Lung microvascular endothelial cell (primary cell): ENCODE results near the gene OR6C68. TPM values are rescaled to one million over a fixed set of nuclear protein-coding genes. Genes with fewer than 3 reads are reported as not detected.
"Not testable (repeated sequence)": the region's sequence is repeated elsewhere in the genome, so short reads cannot be mapped to it uniquely, and the experiment has no call there.

Experiments used
- DNase-seq, 2 donors: peaks; one replicate each; pipeline versions ENCODE4 v3.0.0 to v3.0.0-alpha.2; 2010; ENCODE audit warnings: low read depth in 2 of 2
- total RNA-seq: library from RNA; depleted of rRNA; stranded (reverse); fragments of >200 nt; gene quantifications from 2 replicates; pipeline ENCODE4 v1.2.1, GENCODE V29; 2014

OR6C68 gene
- total RNA-seq, result not detected in 2 replicates

DNA sequence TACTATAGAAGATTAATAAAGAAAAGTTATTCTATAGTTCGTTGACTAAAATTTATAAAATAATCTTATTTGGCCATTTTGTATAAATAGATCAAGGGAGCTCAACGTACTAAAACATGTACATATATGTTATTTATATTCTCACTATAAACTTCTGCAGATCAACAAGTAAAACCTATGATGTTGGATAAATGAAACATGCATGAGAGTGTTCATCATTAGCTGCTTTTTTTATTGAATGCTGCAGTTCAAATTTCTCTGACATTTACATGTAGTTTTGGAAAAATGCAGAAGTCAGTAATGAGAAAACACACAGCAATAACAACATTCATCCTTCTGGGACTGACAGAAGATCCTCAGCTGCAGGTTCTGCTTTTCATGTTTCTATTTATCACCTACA lies at the start of gene OR6C68:
Gene OR6C68, plus strand, starts transcription at position 301 of the 400 bp plus-strand sequence. Its CDS starts 0 bp downstream, at position 301.
- DNase-seq, result no peak

DNA sequence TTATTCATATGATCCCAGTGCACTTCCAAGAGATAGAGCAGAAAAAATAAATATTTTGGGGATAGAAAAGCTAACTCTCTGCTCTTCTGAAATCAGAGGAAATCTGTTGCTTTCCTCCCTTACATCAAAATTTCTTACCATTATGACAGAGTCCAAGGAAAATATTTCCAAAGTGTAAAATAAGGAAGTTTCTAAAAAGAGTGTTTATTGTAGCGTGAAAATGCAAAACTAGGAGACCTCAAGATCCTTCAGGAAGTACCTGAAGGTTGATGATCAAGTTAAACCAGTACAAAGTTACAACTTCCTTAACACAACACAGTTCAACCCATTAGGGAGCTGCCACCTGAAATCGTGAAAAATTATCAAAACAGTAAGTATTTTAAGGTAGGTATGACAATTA lies 48.4 kb upstream of the OR6C68 start, which contains the start of gene OR6C2:
Gene OR6C2, plus strand, starts transcription at position 301 of the 400 bp plus-strand sequence. CDS start 8,138 bp downstream, outside the sequence.
- DNase-seq, result no peak

DNA sequence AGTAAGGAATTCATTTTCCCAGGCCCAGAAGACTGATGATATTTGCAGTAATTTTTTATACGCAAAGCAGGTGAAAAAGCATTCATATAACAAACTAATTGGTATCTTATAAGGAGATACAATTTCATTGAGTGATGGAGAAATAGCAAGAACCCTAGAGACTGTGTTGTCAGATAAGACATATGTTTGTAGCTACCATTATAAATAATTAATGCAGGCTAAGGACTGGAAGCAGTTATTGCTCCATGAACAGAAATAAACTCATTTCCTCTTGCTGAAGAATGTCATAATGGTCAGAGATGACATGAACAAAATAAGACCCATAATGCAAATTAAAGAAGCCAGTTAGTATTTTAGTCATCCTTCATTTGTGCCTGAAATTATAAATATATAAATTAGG lies 46.8 kb upstream of the OR6C68 start:
- no peak for DNase-seq

DNA sequence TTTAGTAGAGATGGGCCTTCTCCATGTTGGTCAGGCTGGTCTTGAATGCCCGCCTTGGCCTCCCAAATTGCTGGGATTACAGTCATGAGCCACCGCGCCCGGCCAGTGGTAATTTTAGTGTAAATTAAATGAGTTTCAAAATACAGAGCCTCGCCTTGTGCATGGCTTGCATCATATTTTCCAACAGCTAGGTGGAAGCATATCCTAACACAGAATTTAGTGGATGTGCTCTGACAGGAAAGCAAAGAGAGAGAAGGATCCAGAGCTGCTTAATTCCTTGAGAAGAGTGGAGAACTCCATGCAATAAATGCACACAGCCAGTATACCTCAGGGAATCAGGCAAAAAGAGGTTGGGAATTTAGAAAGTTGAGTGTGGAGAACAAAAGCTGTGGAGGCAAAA lies 45.9 kb upstream of the OR6C68 start:
- no peak for DNase-seq

DNA sequence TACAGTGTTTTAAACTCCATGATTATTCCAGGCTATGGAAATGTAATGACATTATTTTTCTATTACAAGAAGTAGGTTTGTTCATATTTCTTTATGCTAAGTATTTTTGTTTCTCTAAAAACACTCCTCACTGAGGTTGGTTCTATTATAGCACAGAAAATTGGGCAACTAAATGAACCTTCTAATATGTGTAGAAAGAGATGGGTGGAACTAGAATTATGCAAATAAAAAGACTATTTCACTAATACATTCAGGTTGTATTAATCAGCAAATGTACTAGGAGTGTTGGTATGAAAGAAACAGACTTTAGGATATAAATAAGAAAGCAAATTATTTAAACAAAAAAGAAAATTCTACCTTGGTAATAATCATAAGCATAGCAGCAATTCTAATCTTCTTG lies 43.4 kb upstream of the OR6C68 start:
- DNase-seq, result no peak

DNA sequence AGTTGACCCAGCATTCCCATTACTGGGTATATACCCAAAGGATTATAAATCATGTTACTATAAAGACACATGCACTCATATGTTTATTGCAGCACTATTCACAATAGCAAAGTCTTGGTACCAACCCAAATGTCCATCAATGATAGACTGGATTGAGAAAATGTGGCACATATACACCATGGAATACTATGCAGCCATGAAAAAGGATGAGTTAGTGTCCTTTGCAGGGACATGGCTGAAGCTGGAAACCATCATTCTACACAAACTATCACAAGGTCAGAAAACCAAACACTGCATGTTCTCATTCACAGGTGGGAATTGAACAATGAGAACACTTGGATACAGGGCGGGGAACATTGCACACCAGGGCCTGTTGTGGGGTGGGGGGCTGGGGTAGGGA lies 27.3 kb upstream of the OR6C68 start:
- not testable (repeated sequence) for DNase-seq

DNA sequence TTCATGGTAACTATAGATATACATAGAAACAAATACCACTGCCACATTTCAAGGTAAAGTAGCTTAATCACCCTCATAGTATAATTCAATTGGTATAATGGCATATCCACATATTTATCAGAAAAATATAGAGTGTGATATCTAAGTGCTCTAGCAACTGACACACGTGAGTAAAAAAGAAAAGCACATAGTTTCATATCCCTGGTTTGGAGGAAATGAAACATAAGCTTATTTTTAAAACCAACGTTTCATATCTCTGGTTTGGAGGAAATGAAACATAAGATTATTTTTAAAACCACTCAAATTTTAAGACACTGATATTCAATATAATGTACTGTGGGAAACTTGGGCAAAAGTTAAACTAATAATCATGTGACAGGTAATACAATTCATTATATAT lies 24.3 kb upstream of the OR6C68 start:
- no peak for DNase-seq

DNA sequence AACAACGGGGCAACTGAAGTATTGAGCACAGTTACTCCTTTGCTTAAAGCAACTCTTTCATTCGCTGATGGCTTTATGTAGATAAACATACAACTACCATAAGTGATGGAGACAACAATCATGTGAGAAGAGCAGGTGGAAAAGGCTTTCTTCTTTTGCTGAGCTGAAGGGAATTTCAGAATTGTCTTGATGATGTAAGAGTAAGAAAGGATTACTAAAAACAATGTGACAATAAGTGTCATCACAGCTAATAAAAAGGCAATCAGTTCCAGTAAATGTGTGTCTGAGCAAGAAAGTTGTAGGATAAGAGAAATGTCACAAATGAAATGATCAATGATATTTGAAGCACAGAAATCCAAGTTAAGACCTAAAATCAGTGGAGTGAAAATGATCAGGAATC lies 22.9 kb upstream of the OR6C68 start:
- DNase-seq, result no peak

DNA sequence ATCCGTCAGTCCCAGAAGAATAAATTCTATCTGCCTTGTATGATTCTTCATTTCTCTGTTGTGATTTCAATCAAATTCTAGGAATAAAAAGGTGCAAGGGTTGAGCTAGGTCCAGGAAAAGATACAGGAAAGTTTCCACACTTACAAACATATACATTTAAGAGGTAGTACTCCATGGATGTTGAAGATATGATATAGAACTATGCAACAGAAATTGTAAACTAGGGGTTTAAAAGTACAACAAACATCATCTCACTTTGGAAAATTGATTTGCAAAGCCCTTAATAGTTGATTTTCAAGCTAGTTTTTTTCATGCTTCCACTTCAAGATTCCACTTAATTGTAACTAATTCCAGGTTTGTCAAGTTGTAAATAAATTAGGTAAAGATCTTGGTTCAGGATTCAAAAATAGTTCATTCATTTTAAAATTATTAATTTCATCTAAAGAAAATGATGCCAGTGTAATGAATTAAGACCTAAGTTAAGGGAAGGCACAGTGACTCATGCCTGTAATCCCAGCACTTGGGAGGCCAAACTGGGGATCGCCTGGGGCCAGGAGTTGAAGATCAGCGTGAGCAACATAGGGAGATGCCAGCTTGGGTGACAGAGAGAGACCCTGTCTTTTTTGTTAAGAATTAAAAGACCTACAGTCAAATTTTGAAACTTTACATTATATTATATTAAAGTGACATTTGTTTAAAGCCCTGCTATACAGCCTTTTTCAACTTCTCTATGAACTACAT lies 21.9 kb upstream of the OR6C68 start, which contains the start of gene OR6C70:
Gene OR6C70, minus strand, starts transcription at position 51 of the 742 bp plus-strand sequence. Its CDS starts 0 bp downstream, at position 51.
- no peak for DNase-seq

DNA sequence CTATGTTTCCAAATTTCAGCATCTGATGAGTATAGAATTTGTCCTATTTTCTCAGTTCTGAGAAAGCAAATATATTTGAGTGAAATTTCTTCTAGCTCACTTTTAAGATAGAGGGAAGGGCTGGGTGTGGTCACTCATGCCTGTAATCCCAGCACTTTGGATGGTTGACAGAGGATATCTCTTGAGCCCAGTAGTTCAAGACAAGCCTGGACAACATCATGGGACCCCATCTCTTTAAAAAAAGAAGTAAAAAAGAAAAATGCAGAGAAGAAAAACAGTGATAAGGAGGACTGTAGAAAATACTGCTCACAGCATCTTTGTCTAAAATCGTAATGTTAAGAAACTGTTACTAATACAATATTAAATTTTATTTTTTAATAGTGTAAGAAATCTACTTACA lies 19.9 kb upstream of the OR6C68 start:
- DNase-seq, result no peak

DNA sequence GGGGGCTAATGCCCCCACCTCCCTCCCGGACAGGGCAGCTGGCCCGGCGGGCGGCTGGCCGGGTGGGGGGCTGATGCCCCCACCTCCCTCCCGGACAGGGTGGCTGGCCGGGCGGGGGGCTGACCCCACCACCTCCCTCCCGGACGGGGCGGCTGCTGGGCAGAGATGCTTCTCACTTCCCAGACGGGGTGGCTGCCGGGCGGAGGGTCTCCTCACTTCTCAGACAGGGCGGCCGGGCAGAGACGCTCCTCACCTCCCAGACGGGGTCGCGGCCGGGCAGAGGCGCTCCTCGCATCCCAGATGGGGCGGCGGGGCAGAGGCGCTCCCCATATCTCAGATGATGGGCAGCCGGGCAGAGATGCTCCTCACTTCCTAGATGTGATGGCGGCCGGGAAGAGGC lies 13.0 kb upstream of the OR6C68 start:
- not testable (repeated sequence) for DNase-seq

DNA sequence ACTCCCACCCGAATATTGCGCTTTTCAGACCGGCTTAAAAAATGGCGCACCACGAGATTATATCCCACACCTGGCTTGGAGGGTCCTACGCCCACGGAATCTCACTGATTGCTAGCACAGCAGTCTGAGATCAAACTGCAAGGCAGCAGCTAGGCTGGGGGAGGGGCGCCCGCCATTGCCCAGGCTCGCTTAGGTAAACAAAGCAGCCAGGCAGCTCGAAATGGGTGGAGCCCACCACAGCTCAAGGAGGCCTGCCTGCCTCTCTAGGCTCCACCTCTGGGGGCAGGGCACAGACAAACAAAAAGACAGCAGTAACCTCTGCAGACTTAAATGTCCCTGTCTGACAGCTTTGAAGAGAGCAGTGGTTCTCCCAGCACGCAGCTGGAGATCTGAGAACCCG lies 7.9 kb upstream of the OR6C68 start:
- DNase-seq, result not testable (repeated sequence)

DNA sequence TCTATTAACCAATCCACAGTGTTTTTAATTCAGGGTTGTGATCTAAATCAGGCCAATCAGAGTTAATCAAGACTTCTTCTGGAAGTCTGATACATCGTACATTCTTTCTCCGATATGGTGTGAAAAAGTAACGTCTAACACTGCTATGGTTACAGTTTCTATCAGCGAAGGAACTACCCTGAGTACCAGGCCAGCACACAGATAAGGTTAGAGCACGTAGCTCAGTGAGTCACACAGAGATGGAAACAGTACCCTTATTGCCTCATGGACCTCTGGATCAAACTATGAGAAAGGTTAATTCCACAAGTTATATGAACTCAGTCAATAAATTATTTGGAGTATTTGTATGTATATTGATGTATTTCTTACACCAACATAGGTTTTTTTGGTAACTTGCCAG lies 3.3 kb downstream of the OR6C68 start:
- no peak for DNase-seq

DNA sequence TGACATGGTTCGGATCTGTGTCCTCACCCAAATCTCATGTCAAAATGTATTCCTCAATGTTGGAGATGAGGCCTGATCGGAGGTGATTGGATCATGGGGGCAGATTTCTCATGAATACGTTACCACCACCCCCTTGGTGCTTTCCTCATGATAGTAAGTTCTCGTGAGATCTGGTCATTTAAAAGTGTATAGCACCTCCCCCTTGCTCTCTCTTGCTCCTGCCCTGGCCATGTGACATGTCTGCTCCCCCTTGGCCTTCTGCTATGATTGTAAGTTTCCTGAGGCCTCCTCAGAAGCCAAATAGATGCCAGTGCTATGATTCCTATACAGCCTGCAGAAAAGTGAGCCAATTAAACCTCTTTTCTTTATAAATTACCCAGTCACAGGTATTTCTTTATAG lies 7.1 kb downstream of the OR6C68 start:
- DNase-seq, result no peak

DNA sequence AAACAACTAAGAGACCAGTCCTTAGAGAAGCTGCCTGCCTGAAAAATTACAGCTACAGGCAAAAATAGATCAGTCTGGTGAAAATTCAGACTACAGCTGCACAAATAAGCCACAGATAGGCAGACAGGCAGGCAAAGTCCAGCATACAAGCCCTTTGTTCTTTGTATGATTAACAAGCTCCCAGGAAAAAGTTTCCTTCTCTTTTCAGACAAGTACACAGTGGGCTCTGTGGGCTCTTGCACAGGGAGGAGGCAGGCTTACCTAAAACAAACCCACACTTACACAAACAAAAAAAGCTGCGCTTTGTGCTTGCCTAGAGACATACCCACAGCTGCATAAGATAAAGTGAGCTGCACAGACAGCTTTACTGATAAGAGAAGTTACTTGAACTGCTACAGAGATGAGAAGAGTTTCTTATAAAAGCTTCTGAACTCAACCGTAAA lies 7.7 kb downstream of the OR6C68 start:
- DNase-seq, result no peak

DNA sequence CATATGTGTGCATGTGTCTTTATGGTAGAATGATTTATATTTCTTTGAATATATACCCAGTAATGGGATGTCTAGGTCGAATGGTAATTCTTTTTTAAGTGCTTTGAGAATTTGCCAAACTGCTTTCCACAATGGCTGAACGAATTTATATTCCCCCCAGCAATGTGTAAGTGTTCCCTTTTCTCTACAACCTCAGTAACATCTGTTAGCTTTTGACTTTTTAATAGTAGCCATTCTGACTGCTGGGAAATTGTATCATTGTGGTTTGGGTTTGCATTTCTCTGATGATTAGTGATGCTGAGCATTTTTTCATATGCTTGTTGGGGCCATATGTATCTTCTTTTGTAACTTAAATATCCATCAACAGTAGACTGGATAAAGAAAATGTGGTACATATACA lies 9.4 kb downstream of the OR6C68 start:
- no peak for DNase-seq

DNA sequence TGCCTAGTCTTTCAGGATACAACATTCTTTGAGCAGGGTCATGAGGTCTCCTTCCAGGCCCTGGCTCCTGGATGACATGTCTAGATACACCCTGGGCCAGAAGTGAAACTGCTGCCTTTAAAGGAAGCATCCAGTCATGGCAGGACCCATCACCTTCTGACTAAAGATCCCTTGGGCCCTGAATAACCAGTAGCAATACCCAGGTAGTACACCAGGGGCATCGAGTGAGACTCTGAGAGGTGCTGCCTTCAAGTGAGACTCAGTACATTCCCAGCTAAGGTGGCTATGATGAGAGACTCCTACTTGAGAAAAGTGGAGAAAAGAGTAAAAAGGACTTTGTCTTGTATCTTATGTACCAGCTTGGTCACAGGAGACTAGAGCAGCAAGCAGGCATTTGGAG lies 23.5 kb downstream of the OR6C68 start:
- no peak for DNase-seq

DNA sequence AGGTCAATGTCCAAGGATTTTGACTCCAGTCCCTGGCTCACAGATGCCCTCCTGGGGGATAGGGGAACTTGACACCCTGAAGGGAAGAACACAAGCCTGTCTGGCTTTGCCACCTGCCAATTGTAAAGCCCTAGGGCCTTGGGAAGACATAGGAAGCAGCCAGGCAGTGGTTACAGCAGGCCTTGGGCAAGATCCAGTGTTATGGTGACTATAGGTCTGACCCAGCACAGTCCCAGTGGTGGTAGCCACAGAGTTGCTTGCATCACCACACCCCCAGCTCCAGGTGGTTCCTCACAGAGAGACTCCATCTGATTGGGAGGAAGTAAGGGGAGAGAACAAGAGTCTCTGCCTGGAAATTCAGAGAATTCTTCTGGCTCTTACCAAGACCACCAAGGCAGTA lies 24.2 kb downstream of the OR6C68 start:
- DNase-seq, result no peak

Other genes starting within 250 kb of the OR6C68 start
- gene OR6C74, start 247.8 kb upstream of the OR6C68 start, total RNA-seq, result not detected in 2 replicates
- gene OR6C6, start 195.8 kb upstream of the OR6C68 start, total RNA-seq, result not detected in 2 replicates
- not detected in 2 replicates for gene OR6C1, start 178.0 kb upstream of the OR6C68 start, total RNA-seq
- gene OR6C3, start 161.6 kb upstream of the OR6C68 start, total RNA-seq, result not detected in 2 replicates
- not detected in 2 replicates for gene OR6C75, start 129.4 kb upstream of the OR6C68 start, total RNA-seq
- gene OR6C65, start 91.8 kb upstream of the OR6C68 start, total RNA-seq, result not detected in 2 replicates
- not detected in 2 replicates for gene OR6C76, start 66.1 kb upstream of the OR6C68 start, total RNA-seq
- gene OR6C2, start 48.3 kb upstream of the OR6C68 start, total RNA-seq, result not detected in 2 replicates
- gene OR6C70, start 22.2 kb upstream of the OR6C68 start, total RNA-seq, result not detected in 2 replicates
- gene OR6C4, start 57.2 kb downstream of the OR6C68 start, total RNA-seq, result not detected in 2 replicates
- gene OR2AP1, start 80.1 kb downstream of the OR6C68 start, total RNA-seq, result not detected in 2 replicates
- gene OR10P1, start 144.5 kb downstream of the OR6C68 start, total RNA-seq, result not detected in 2 replicates
- gene ITGA7, start 215.5 kb downstream of the OR6C68 start, total RNA-seq, result under 0.01 and 0.20 TPM in 2 replicates
- gene BLOC1S1, start 223.7 kb downstream of the OR6C68 start, total RNA-seq, result 57.1 and 65.3 TPM in 2 replicates
- gene RDH5, start 228.0 kb downstream of the OR6C68 start, total RNA-seq, result 0.40 and 0.65 TPM in 2 replicates
- gene CD63, start 236.6 kb downstream of the OR6C68 start, total RNA-seq, result 1,160 and 1,633 TPM in 2 replicates